Measurements from ENCODE around the gene SP140L. TPM values are rescaled to one million over a fixed set of nuclear protein-coding genes. Genes with fewer than 3 reads are reported as not detected.

SP140L gene
- total RNA-seq, 1 donor from 2014 or later, result 32.2 TPM

DNA sequence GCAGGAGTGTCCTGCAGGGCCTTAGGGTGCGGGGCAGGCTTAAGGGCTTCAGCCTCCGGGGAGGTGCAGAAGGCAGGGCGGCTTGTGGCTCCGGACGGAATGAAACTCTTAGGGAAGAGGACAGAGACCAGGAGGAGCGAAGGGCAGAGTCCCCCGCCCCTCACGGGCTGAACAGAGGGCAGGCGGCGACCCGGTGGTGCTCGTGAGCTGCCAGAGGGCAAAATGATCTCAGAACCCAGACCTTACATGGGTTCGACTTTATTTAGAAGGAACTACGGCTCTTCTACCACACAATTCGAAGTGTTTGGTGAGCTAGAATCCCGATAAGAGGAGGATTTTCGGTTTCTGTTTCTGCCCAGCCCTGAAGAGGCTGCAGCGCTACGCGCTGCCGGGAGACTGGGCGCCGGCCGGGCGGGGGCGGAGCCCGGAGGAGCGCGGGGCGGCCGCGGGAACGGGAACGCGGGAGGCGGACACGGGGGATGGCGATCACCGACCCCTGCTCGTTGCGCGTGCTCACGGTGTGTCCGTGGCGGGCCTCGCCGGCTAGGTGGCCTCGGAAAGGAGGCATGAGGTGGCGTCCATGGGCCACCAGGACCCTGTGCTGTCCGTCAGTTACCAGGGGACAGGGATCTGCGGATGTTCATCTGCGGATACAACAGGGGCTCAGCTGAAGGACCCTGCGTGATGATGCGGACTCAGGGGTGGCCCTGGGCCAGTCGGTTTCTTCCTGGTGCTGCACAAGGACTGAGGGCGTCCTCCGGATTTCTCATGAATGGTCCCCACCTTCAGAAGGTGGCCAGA lies 84.8 kb downstream of the SP140L start:
- Histone ChIP-seq H3K4me2 (ENCODE audit: low read length) (peak overlapping the region; percentile 99), H3K4me1 (ENCODE audit: insufficient read depth, low read length) (peaks cover 22% of the 10 kb centered on the region), H4K20me1 (ENCODE audit: insufficient read depth, low read length) (no peaks in the 10 kb centered on the region), H3K4me3 (ENCODE audit: insufficient read depth, low read depth, low read length) (peak overlapping the region; percentile 95), H3K9ac (ENCODE audit: low read length) (peak overlapping the region; percentile 92), H2AFZ (ENCODE audit: low read depth, low read length) (peak overlapping the region; percentile 99), H3K79me2 (ENCODE audit: insufficient read depth, low read length) (peaks cover 8% of the 10 kb centered on the region), H3K36me3 (ENCODE audit: insufficient read depth, low read length) (no peaks in the 10 kb centered on the region), H3K27ac (ENCODE audit: low read depth, low read length) (peak overlapping the region; percentile 77), H3K27me3 (ENCODE audit: insufficient read depth, low read length) (no peaks in the 10 kb centered on the region), H3K9me3 (ENCODE audit: insufficient read depth, low read depth, low read length) (no peaks in the 10 kb centered on the region)
- DNase-seq (ENCODE audit: low read depth), result peak; percentile 42
- TF ChIP-seq, protein P1, sequence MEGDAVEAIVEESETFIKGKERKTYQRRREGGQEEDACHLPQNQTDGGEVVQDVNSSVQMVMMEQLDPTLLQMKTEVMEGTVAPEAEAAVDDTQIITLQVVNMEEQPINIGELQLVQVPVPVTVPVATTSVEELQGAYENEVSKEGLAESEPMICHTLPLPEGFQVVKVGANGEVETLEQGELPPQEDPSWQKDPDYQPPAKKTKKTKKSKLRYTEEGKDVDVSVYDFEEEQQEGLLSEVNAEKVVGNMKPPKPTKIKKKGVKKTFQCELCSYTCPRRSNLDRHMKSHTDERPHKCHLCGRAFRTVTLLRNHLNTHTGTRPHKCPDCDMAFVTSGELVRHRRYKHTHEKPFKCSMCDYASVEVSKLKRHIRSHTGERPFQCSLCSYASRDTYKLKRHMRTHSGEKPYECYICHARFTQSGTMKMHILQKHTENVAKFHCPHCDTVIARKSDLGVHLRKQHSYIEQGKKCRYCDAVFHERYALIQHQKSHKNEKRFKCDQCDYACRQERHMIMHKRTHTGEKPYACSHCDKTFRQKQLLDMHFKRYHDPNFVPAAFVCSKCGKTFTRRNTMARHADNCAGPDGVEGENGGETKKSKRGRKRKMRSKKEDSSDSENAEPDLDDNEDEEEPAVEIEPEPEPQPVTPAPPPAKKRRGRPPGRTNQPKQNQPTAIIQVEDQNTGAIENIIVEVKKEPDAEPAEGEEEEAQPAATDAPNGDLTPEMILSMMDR (IDR thresholded peaks at IDR 0.05; ENCODE audit: insufficient read depth, low read depth, low read length), result no peak
- TF ChIP-seq EZH2 (IDR thresholded peaks at IDR 0.05; ENCODE audit: insufficient read depth, low read length), result no peak
- Mint-ChIP-seq H3K4me1 (ENCODE audit: low read depth, unreplicated experiment) (peaks cover 23% of the 10 kb centered on the region), H3K9me3 (ENCODE audit: unreplicated experiment) (peaks cover 3% of the 10 kb centered on the region), H3K27ac (ENCODE audit: unreplicated experiment) (peak overlapping the region; percentile 87), H3K4me3 (ENCODE audit: unreplicated experiment) (peak overlapping the region; percentile 91), H3K36me3 (ENCODE audit: low read depth, unreplicated experiment) (peaks cover 5% of the 10 kb centered on the region), H3K27me3 (ENCODE audit: low read depth, unreplicated experiment) (peaks cover 16% of the 10 kb centered on the region)
- no peak for FAIRE-seq

DNA sequence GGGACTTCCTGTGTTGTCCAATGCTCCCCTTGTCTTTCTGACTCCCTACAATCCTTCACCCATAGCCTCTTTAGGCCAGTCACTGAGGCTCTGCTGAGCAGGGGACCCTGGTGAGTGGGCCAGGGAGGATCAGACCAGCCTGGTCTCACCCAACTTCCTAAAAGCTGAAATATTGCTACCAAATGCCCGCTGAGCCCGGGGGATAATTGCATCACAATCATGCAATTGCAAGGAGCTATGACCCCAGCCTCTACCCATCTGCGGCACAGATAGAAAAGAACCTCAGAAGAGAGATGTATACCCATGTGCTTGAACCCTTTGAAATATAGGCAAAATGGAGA lies 85.3 kb downstream of the SP140L start:
- Histone ChIP-seq H2AFZ (ENCODE audit: low read depth, low read length) (peak overlapping the region; percentile 99), H3K79me2 (ENCODE audit: insufficient read depth, low read length) (peaks cover 13% of the 10 kb centered on the region), H3K9ac (ENCODE audit: low read length) (peak overlapping the region; percentile 92), H3K4me3 (ENCODE audit: insufficient read depth, low read depth, low read length) (peak overlapping the region; percentile 95), H4K20me1 (ENCODE audit: insufficient read depth, low read length) (no peaks in the 10 kb centered on the region), H3K27me3 (ENCODE audit: insufficient read depth, low read length) (no peaks in the 10 kb centered on the region), H3K27ac (ENCODE audit: low read depth, low read length) (peak overlapping the region; percentile 77), H3K9me3 (ENCODE audit: insufficient read depth, low read depth, low read length) (no peaks in the 10 kb centered on the region), H3K4me2 (ENCODE audit: low read length) (peak overlapping the region; percentile 99), H3K36me3 (ENCODE audit: insufficient read depth, low read length) (no peaks in the 10 kb centered on the region), H3K4me1 (ENCODE audit: insufficient read depth, low read length) (peaks cover 23% of the 10 kb centered on the region)
- Mint-ChIP-seq H3K27me3 (ENCODE audit: low read depth, unreplicated experiment) (peaks cover 16% of the 10 kb centered on the region), H3K9me3 (ENCODE audit: unreplicated experiment) (peaks cover 3% of the 10 kb centered on the region), H3K4me3 (ENCODE audit: unreplicated experiment) (peak overlapping the region; percentile 79), H3K36me3 (ENCODE audit: low read depth, unreplicated experiment) (peaks cover under 1% of the 10 kb centered on the region), H3K4me1 (ENCODE audit: low read depth, unreplicated experiment) (peaks cover 23% of the 10 kb centered on the region), H3K27ac (ENCODE audit: unreplicated experiment) (no peak overlapping the region)
- FAIRE-seq (no peak), DNase-seq (ENCODE audit: low read depth) (no peak)
- no peak for TF ChIP-seq EZH2 (IDR thresholded peaks at IDR 0.05; ENCODE audit: insufficient read depth, low read length)
- TF ChIP-seq, protein P1 (IDR thresholded peaks at IDR 0.05; ENCODE audit: insufficient read depth, low read depth, low read length), result no peak

DNA sequence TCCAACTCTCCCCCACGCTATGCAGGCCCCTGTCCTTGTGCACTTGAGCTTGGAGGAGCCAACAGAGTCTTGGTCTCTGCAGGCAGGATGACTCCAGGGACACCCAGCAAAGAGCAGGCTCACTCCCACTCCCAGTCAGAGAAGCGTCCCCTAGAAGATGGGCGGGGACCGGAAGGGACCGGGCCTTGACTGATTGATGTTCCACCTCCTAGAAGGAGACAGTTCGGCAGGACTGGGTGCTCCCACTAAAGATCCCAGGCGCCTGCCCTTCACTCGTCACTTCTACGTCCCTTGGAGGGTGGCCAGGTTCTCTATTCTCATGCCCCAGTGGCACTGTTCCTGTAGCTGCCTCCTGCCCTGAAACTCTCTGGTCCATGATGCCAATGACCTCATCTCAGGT lies 85.9 kb downstream of the SP140L start:
- Mint-ChIP-seq H3K36me3 (ENCODE audit: low read depth, unreplicated experiment) (no peaks in the 10 kb centered on the region), H3K27ac (ENCODE audit: unreplicated experiment) (no peak overlapping the region), H3K4me1 (ENCODE audit: low read depth, unreplicated experiment) (peaks cover 25% of the 10 kb centered on the region), H3K27me3 (ENCODE audit: low read depth, unreplicated experiment) (peaks cover 16% of the 10 kb centered on the region), H3K4me3 (ENCODE audit: unreplicated experiment) (peak overlapping the region; percentile 75), H3K9me3 (ENCODE audit: unreplicated experiment) (peaks cover 2% of the 10 kb centered on the region)
- Histone ChIP-seq H3K4me3 (ENCODE audit: insufficient read depth, low read depth, low read length) (no peak overlapping the region), H3K9ac (ENCODE audit: low read length) (no peak overlapping the region), H3K27ac (ENCODE audit: low read depth, low read length) (no peak overlapping the region), H3K27me3 (ENCODE audit: insufficient read depth, low read length) (no peaks in the 10 kb centered on the region), H3K4me2 (ENCODE audit: low read length) (no peak overlapping the region), H3K4me1 (ENCODE audit: insufficient read depth, low read length) (peaks cover 28% of the 10 kb centered on the region), H3K36me3 (ENCODE audit: insufficient read depth, low read length) (no peaks in the 10 kb centered on the region), H3K9me3 (ENCODE audit: insufficient read depth, low read depth, low read length) (no peaks in the 10 kb centered on the region), H3K79me2 (ENCODE audit: insufficient read depth, low read length) (peaks cover 18% of the 10 kb centered on the region), H2AFZ (ENCODE audit: low read depth, low read length) (no peak overlapping the region), H4K20me1 (ENCODE audit: insufficient read depth, low read length) (no peaks in the 10 kb centered on the region)
- FAIRE-seq, result no peak
- no peak for TF ChIP-seq EZH2 (IDR thresholded peaks at IDR 0.05; ENCODE audit: insufficient read depth, low read length)
- DNase-seq (ENCODE audit: low read depth), result no peak
